Caki2 (cell line): ENCODE measurements around the gene KIF1B. TPM values are rescaled to one million over a fixed set of nuclear protein-coding genes. Genes with fewer than 3 reads are reported as not detected.

Experiments used
- DNase-seq: peaks from one replicate; pipeline ENCODE4 v3.0.0-alpha.2; 2015; ENCODE audit warnings: low read depth
- in situ Hi-C: cut with HindIII; loops from 2 replicates; pipeline ENCODE4 v1.10.0; 2016; ENCODE audit warnings: low sequenced_read_pairs, low pct_unique_long_range_greater_than_20kb, mixed read lengths
- total RNA-seq: library from RNA; depleted of rRNA; stranded (reverse); fragments of >200 nt; shearing (Covaris generic); gene quantifications from 2 replicates; pipeline ENCODE4 v1.2.3, GENCODE V29; 2014; ENCODE audit warnings: low replicate concordance

The KIF1B gene
- total RNA-seq, 1 experiment from 2014 or later: 8.0 TPM

DNA sequence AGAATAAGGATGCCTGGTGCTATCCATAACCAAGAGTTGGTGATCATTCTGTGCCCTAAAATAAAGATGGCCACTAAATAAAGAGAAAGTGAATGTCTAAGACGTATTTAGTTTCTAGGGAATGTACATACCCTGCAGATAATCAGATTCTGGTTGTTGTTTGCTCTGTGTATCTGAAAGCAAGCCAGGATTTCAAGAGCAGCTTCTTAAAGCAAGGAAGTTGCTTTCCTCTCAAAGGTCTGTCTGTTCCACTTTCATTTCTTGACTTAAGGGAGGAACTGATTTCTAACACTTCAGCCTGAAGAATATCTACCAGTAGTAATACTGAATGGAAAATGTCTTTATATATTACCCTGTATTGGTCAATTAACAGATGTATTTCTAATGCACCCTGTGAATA, 88.8 kb downstream of the KIF1B start:
- DNase-seq: no peak
- in situ Hi-C loops: no loop called here

DNA sequence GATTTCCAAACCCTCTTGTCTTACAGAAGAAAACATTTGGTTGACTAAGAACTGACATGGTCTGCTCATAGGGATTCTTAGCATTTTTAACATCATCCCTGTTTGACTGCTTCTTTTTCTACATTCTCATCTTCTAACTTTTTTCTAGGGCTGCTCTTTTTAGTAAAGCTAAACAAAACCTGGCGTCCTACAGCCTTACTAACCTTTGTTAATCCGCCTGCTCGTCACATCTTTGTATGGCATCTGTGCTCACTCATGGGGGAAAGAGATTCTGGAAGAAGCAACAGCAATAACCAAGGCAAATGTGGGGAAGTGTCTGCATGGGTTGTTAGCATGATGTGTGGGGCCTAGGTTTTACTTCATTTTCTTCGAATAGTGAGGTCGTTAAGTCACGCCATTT, 92.0 kb downstream of the KIF1B start:
- in situ Hi-C loops: no loop called here
- DNase-seq: no peak

DNA sequence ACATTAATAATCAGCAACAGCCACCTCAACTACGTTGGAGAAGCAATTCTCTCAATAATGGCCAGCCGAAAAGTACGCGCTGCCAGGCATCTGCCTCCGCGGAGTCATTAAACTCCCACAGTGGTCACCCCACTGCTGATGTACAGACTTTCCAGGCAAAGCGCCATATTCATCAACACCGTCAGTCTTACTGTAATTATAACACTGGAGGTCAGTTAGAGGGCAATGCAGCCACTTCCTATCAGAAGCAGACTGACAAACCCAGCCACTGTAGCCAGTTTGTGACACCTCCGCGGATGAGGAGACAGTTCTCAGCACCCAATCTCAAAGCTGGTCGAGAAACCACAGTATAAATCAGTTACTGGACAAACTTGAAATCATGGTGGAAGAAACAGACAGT, 93.9 kb downstream of the KIF1B start:
- in situ Hi-C loops: no loop called here
- no peak for DNase-seq

DNA sequence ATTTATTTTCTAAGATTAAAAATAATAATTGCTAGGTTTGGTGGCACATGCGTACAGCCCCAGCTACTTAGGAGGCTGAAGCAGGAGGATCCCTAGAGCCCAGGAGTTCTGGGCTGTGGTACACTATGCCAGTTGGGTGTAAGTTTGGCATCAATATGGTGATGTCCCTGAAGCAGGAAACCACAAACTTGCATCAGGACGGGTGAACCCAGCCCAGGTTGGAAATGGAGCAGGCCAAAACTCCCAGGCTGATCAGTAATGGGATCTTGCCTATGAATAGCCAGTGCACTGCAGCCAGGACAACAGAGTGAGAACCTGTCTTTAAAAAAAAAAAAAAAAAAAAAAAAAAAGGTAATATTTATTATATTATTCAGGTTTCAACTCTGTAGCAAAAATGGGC, 96.1 kb downstream of the KIF1B start:
- DNase-seq: no peak
- in situ Hi-C loops: no loop called here

DNA sequence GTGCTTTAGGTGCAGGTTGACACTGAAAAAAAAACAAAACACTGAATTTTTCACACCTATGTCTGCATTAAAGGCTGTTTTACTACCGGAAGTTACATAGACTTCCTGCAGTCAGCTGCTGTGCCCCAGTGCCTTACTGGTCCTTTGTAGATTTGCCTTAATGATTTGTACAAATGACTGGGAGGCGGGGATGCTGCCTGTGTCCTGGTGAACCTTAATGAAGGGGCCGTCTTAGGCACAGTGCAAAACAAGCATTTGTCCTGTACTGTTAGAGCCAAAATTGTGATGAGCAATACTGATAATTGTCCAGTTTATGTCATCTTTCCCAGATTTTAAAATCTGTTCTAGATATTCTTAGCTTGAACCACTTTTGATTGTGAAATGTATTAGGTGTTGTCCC, 97.6 kb downstream of the KIF1B start:
- DNase-seq: no peak
- in situ Hi-C loops: no loop called here

DNA sequence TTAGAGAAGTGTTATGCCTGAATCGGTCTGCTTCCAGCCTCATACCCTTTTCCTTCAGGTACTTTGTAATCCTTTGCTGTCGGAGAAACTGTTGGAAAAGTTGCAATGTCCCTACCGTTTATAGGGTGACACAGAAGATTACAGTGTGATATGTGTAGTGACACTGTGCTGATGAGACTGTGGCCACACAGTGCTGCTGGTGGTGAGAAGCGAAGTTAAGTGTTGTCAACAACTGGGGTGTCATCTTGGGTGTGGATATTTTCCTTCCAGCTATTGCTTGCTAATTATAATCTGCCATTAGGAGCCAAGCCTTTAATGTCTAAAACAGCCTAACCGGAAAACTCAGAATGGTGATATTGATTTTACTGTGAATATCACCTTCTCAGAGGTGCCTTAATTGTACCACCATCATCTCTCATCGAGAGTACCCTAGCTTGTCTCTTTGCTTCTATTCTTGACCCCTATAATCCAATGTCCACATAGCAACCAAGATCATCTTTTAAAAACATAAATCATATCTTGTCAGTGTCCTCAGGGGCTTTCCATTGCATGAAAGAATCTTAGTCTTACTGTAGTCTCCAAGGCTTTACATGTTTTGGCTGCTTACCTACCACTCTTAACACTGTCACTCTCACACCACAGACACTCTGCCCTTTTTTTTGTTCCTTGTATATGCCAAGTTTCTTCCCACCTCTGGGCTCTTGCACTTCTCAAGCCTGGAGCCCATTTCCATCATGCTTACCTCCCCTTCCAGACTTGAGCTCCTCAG, 99.1 kb downstream of the KIF1B start:
- no peak for DNase-seq
- in situ Hi-C loops: no loop called here

DNA sequence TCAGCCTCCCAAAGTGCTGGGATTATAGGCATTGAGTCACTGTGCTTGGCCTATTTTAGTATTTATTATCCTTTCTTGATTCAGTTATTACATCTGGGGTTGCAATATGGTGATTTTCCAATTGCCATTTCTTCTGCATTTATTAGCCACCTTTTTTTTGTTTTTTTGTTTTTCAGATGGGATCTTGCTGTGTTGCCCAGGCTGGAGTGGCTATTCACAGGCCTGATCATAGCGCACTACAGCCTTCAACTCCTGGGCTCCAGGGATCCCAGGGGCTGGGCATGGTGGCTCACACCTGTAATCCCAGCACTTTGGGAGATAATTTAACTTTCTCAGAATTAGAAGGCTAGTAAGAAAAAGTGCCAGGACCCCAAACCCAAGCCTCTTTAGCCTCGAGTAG, 106.4 kb downstream of the KIF1B start:
- no peak for DNase-seq
- in situ Hi-C loops: no loop called here

DNA sequence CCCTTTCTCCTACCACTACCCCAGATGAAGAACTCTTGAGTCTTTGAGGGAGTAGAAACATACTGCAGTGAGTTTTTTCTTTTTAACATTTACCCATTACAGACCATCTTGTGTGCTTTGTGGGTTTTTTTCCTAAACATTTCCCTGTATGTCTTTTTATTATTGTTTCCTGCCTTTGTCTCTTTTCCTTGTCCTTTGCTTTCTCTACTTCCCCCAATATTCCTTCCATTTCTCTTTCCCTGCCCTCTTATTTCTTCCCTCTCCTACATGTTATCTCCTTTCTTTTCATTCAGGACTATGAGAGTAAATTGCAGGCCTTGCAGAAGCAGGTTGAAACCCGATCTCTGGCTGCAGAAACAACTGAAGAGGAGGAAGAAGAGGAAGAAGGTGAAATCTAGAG, 109.4 kb downstream of the KIF1B start:
- no peak for DNase-seq
- in situ Hi-C loops: no loop called here

DNA sequence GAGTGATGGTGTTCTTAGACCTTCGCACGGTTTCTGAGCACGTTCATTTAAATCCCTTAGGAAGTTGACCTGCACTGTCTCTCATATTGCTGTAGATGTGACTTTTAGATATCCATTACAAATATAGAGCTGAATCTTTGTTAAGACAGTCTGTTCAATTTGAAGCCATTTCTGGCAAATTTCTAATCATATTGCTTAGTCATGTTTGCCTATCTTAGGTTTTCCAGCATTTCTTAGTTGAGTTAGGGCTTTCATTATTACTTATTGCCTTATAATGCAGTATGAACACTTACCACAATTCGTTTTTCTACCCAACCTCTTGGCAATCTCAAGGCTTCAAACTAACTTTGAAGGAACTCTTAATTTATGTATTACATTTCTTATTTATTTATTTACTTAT, 110.0 kb downstream of the KIF1B start:
- in situ Hi-C loops: no loop called here
- DNase-seq: no peak

DNA sequence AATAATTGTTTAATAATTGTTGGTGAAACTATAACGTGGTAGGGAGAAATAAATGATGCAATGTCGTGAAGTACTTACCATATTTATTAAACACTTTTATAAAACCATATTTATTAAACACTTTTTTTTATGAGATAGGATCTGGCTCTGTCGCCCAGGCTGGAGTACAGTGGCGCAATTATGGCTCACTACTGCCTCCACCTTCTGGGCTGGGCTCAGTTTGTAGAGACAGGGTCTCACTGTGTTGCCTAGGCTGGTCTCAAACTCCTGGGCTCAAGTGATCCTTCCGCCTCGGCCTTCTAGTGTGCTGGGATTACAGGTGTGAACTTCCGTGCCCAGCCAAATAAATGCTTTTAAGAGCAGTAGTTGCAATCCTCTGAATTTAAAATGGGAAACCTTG, 112.5 kb downstream of the KIF1B start:
- in situ Hi-C loops: no loop called here
- DNase-seq: no peak

DNA sequence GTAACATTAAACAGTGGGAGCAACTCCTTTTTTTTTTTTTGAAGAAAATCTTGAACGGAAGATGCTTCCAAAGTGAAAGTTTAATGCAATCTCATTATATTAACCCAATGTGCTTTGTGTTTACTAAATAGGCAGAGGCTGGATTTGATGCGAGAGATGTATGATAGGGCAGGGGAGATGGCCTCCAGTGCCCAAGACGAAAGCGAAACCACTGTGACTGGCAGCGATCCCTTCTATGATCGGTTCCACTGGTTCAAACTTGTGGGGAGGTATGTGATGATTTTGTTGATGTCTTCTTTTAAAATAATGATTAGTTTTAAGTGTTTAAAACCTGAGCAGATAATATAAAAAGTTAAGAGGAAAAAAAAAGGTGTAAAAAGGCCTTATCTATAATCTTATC, 114.3 kb downstream of the KIF1B start:
- in situ Hi-C loops: no loop called here
- no peak for DNase-seq

DNA sequence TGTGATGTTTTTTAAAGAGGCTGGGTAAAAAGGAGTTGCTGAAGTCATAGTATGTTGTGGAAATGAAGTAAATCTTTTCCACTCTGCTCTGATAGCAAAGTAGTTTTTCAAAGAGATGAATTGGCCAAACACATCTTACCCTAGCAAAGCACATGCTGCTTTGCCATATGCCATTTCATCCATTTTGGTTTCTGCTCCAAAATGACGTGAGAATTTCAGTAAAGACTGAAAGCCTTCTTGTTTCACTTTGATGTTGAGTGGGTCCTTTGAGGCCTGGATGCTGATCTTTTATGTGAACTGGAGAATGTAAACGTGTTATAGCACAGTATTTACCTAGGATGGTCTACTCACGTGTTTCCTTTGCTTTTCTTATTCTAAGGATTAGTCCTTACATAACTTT, 115.2 kb downstream of the KIF1B start:
- DNase-seq: no peak
- in situ Hi-C loops: no loop called here

DNA sequence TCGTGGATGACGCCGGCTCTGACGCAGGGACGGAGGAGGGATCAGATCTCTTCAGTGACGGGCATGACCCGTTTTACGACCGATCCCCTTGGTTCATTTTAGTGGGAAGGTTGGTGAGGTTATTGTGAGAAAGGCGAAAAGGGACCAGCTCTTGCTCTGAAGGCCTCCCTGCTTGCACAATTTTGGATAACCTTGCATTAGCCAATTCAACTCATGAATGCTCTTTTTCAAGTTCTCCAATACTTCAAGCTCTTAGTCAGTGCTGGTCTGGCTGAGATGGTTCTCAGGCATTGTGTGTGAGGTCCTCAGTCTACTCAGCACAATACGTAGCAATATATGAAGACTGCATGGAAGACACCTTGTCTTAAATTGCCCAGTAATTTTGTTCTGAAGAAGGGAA, 115.9 kb downstream of the KIF1B start:
- DNase-seq: no peak
- in situ Hi-C loops: no loop called here

DNA sequence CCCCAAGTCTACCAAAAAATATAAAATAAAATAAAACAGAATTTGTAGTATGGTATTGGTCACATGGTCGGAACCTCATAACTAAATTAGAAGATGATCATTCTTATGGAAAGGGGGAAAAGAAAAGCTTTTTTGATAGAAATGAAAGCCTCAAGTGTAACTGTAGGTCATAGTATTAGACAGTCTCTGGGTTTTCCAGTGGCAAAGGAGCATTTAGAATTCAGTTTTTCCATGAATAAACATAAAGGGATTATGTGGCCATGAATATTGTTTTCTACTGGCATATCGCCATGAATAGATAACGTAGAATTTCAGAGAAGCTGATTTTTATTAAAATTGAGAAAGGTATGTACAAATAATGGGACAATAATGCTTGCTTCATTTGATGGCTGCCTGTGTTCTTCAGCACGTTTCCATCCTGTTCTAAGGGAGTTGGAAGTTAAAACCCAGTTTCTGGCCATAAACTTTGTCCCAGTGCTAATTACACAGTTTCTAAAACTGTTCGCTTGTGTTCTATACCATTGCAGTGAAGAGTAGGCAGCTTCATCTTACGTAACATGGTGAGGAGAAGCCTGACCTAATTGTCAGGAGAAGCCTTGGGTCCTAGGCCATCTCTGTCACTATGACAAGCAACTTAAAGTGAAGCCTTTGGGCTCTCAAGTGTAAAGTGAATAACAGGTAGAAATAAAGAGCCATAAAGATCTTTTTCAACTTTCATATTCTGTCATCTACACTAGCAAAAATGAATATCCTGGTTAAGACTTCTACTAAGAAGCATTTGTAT, 118.0 kb downstream of the KIF1B start:
- in situ Hi-C loops: no loop called here
- DNase-seq: no peak

DNA sequence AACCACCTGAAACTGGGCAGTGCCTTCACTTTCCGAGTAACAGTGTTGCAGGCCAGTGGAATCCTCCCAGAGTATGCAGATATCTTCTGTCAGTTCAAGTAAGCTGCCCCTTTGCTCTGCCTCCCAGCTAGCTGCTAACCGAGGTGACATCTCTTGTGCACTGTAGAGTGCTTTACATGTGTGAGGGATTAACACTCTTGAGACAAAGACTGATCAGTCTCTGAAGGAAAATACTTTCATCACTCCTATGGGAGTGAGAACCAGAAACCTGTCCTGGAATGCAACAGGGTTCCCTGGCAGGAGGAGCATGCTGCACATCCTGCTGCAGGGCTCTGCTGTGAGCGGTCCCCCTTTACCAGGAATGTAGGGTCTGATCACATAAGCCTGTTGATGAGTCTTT, 127.1 kb downstream of the KIF1B start:
- in situ Hi-C loops: no loop called here
- DNase-seq: no peak

DNA sequence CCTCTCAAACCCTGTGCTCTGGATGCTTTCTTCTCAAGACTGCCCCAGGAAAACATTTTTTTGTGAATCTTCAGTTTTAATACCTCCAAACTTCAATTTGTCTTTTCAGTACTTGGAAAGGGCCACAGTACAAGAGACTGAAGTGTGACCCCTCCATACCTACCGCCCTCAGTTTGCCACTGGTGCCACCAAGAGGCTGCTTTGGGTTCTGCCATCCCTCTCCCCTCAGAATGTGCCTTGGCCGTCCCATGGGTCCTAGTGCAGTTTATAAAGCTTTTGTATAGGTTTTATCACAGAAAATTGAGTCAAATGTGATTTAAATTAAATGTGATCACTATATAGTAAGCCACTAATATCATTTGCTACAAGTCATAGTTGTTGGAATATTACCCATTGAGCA, 127.7 kb downstream of the KIF1B start:
- peak; percentile 33 for DNase-seq
- in situ Hi-C loops: no loop called here

DNA sequence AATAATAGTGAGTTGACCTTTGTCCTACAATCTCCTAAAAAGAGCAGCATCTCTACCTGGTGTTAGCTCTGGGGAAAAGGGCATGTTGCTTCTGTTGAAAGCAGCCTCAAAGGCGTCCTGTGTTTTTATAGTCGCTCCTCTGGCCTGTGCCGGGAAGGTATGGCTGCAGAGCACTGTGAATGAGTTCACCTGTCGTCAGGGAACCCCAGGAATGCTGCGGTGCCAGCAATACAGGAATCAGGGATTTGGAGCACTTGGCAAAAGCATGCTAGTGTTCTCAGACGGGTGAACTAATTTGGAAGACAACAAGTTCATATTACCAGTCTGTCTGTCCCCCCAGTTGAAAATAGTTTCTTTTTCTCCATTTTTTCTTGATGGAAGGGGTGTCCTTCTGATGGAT, 128.2 kb downstream of the KIF1B start:
- in situ Hi-C loops: no loop called here
- no peak for DNase-seq

DNA sequence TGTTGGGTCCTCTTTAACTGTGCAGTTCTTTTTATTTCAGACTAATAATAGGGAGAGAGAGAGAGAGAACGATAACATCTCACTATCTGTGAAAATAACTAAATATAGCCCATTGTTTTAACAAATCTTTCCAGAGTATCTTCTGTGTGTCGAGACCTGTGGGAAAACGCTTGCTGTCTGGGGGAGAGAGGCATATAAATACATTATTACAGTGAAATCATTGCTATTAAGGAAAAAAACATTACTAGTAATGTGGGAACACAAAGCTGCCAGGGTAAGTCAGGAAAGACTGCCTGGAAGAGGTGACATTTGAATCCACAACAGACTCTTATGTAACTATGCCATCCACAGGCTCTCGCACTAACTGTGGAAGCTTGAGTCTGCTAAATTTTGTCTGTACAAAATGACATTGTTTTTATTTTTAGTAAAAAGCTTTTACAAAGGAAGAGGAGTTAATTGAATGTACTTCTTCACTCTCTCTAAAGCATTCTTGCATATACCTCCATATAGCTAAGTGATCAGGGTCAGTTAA, 128.7 kb downstream of the KIF1B start:
- no peak for DNase-seq
- in situ Hi-C loops: no loop called here

DNA sequence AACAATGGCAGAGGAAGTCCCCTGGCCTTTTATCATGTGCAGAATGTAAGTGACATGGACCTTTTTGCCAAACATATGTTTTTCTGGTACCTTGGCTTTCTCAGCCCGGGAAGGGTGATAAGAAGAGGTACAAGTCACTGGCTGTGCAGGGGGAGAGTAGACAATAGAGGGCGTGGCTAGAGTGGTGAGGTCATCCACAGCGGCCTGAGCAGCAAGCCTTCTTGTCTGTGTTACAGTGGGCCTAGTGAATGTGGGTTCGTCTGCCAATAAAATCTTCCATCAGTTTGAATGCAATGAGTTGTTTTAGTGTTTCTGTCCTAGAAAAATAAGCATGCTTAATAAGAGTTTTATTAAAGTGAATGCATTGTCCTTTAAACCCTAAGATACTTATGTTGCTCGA, 129.4 kb downstream of the KIF1B start:
- in situ Hi-C loops: no loop called here
- peak; percentile 46 for DNase-seq
